Left ventricle myocardium superior (tissue), 1 donor: Measurements from ENCODE around the gene ZNF668. TPM values are rescaled to one million over a fixed set of nuclear protein-coding genes. Genes with fewer than 3 reads are reported as not detected.

Source experiments
- ATAC-seq: fragments of 200-7000 bp; cut with Tn5 transposase; one replicate; pipeline ENCODE4 v1.9.1; 2020; ENCODE audit warnings: mild to moderate bottlenecking, moderate library complexity
- DNase-seq: peaks from one replicate; pipeline ENCODE4 v3.0.0-alpha.2; 2020
- intact Hi-C: fragments of 100-400 bp; cut with micrococcal nuclease; formaldehyde crosslinking; loops from one replicate; pipeline ENCODE4 v1.11.0; 2022
- long read RNA-seq: library from polyadenylated mRNA; unstranded; transcript quantifications from one replicate; pipeline ENCODE4 v2.0.0, GENCODE V29; 2021
- total RNA-seq: library from RNA; stranded (reverse); fragmentation: NEBNext Ultra II Directional; extraction: Animal tissue kit (Norgen Biotek cat#: 25700); gene quantifications from one replicate; pipeline ENCODE4 v1.2.1, GENCODE V29; 2021
- donor health status: DM: no; HTN: yes; CAD: no; lungs with severe emphysema.

The ZNF668 gene
- 3.9 TPM for total RNA-seq
- long read RNA-seq, transcript ZNF668-201 (3 exons, 2,762 nt), result major isoform, 8 of 19 reads
- long read RNA-seq, partial matches to known transcripts, result 2 of 19 reads
- long read RNA-seq, other reads (novel, unspliced or antisense), result 9 of 19 reads

DNA sequence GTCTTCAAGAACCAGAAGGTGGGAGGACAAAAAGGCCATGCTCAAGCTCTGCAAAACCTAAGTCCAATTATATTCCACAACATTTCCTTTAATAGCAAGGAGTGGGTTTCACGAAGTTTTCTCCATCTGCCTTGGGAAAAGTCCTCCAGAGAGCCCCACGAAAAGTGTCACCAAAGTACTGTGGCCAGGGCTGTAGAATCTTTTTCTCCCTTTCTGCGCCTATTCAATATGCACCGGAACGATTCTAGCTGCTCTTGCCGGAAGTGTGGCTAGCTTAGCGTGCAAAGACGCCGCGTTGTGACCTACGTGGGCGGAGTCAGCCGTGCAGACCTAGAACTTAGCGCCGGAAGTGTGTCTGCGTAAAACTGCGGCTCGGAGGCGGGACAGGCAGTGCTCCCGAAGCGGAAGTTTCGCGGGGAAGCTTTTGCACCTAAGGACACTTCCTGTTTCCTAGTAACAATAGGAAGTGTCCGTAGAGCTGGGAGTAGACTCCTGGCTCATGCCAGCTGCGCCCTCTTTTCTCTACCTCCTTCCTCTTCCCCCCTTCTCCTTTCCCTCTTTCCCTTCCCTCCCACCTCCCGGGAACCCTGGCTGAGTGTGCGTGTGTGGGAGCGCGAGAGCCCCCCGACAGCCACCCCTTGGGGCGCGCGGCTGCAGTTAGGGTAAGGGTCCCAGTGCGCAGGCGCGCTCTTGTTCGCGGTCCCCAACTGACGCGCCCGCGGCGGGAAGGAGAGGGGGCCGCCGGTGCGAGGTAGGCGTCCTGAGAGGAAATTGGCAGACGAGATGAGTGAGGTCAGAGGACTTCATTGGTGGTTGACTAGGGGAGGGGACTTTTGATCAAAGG lies at the start of gene ZNF668, which contains the start of gene ZNF646:
Gene ZNF668 (minus strand): TSS at position 271 of the 844 bp plus-strand sequence. CDS start 9,781 bp downstream, outside the sequence.
Gene ZNF646 (plus strand): TSS at position 453 of the 844 bp plus-strand sequence. CDS start 1,903 bp downstream, outside the sequence.
- intact Hi-C loops, result no loop called here
- ATAC-seq (peak; percentile 95), DNase-seq (peak; percentile 98)

DNA sequence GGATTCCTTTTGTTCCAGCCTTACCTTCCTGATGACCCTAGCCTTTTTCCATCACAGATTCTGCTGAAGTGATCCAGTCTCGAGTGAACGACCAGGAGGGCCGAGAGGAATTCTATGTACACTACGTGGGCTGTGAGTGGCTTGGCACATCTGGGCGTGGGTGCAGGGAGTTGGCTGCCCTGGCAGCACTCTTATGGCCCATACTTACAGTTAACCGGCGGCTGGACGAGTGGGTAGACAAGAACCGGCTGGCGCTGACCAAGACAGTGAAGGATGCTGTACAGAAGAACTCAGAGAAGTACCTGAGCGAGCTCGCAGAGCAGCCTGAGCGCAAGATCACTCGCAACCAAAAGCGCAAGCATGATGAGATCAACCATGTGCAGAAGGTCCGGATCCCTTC lies 46.1 kb upstream of the ZNF668 start:
- intact Hi-C loops, result no loop called here
- ATAC-seq, result no peak
- no peak for DNase-seq

DNA sequence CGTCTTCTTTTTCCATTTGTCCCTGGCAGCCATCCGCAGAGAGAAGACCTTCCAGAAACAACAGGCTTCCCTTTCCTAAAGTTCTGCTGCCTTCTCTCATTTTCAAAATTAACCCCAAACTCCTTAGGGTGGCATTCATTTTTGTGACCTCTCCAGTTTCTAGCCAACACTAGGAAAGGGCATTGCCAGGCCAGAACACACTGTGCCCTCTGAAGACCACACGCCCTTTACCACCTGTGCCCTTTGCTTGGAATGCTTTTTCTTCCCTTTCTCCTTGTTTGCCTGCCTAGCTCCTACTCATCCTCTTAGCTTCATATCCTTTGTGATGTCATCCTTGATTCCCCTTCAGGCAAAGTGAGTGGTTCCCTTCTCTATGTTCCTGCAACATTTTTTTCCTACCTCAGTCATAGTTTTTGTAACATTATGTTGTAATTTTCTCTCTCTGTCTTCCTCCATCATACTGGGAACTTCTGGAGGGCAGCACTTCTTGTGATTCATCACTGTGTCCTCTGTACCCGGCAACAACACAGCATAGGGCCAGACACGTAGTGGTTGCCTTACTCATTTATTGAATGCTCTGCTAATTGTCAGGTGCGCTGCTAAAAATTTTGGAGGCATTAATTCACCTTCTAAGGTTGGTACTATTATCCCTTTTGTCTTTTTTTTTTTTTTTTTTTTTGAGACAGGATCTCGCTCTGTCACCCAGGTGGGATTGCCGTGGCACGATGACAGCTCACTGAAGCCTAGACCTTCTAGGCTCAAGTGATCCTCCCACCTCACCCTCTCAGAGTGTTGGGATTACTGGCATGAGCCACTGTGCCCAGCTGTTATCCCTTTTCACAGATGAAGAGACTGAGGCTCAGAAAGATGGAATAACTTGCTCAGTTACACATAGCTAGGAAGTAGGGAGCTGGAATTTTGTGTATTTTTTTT lies 44.4 kb upstream of the ZNF668 start:
- intact Hi-C loops, result no loop called here

DNA sequence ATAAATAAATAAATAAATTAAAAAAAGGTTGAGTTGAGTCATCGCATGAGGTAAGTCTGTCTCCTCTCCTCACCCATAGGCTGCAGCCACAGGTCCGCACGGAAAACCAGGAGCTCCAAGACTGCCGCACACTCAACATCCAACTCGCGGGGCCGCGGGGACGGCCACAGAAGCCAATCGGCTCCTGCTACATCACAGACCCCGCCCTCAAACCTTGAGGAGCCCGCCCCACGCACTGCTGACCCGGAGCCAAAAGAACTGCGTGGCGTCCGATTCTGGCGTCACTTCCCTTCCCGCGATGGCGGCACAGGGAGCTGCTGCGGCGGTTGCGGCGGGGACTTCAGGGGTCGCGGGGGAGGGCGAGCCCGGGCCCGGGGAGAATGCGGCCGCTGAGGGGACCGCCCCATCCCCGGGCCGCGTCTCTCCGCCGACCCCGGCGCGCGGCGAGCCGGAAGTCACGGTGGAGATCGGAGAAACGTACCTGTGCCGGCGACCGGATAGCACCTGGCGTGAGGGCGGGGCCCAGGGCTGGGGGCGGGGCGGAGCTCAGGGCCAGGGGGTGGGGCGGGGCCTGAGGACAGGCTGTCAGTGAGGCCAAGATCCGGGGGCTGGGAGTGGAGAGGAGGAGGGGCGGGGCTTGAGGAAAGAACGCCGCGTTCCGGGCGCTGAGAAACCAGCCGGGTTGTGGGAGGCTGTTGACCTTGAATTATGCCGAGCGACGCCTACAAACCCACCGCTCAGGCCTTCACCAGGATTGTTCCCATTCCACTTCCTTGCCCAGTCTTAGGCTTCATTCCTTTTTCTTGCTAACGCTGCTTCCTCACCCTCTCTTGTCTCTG lies 43.6 kb upstream of the ZNF668 start, which contains the start of gene KAT8:
Gene KAT8 (plus strand): TSS at position 281 of the 839 bp plus-strand sequence. CDS start 18 bp downstream, at position 299.
- ATAC-seq, result peak; percentile 96
- peak; percentile 99 for DNase-seq
- intact Hi-C loops, result no loop called here

More for the DNA sequence above, 44.4 kb upstream of the ZNF668 start:
- DNase-seq, result peak; percentile 26
- peak; percentile 4 for ATAC-seq

DNA sequence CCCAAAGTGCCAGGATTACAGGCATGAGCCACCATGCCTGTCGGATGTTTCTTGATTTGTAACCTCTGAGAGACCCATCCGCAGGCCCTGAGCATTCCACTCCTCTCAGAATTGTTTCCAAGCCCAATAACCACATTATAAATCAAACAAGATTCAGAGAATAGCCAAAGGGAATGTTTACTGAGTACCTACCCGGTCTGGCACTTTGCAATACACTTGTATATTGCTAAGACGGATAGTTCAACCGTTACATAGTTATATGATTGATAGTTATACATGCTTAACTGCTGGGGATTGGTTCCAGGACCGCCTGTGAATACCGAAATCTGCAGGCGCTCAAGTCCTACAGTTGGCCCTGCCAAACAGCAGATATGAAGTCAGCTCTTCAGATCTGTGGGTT lies 40.4 kb upstream of the ZNF668 start:
- DNase-seq, result no peak
- no peak for ATAC-seq
- intact Hi-C loops, result no loop called here

DNA sequence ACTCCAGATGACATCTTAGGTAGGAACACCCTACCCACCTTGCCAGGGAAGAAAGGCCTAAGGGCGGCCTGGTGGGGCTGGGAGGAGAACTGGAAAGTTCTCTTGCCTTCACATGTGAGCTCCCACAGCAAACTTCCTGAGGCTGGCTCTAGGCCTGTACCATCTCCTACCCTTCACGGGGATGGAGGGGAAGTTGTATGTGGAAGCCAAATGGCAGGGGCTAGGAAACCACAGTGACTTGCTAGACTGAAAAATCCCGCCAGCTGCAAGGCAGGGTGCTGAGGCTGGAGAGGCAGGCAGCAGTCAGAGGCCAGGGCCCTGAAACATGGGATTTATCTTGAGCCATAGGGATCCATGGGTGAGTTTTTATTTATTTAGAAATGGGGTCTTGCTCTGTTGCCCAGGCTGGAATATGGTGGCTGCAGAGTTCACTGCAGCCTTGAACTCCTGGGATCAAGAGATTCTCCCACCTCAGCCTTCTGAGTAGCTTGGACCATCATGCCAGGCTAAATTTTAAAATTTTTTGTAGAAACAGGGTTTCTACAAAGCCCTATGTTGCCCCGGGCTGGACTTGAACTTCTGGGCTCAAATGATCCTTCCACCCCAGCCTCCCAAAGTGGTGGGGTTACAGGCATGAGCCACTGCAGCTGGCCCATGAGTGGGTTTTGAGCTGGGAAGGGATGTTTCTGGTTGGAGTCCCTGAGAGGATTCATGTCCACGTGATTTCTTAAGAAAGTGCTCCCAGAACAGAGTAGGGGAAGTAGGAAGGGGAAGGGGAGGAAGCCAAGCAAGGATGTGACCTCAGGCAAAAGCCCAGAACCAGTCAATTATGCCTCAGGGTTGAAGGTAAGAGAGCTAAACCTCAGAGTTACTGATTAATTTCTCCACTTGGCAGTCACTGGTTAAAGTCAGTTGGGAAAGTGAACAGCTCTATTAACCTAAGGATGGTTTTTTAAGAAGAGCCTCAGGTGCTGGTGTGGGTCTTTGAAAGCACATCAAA lies 39.4 kb upstream of the ZNF668 start:
- DNase-seq (no peak), ATAC-seq (no peak)
- intact Hi-C loops, result no loop called here

DNA sequence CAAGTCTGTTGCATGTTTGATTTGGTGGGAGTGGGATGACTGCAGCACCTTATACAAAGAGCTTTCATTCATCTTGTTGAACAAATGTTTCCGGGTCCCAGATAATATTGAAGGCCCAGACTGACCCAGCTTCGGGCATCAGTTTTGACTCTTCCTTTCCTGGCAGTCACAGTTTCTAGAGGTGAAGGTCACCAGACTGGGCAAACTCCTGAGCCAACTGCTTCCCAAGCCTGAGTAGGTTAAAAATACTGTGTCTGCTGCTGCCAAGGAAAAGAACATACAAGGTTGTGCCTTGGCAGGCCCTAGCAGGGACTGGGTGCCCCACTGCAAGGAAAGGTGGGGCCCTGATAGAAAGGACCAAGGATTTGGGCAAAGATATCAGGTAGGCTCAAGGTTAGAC lies 38.7 kb upstream of the ZNF668 start:
- intact Hi-C loops, result no loop called here
- DNase-seq (no peak), ATAC-seq (peak; percentile 43)

DNA sequence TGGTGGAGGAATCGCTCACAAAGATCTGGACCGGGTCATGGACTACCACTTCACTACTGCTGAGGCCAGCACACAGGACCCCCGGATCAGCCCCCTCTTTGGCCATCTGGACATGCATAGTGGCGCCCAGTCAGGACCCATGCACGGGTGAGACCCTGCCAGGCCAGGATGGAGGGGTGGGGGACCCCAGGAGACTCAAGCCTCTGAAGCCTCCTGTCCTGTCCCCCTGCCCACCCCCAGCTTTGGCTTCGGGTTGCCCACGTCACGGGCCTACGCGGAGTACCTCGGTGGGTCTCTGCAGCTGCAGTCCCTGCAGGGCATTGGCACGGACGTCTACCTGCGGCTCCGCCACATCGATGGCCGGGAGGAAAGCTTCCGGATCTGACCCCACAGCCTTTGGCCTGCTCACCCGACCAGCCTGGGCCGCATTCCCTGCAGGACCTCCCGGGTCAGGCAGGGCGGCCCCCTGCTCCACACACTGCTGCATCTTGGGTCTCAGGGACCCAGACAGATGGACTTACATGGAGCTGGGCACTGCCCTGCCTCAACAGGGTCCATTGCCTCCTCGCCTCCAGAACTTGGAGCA lies 37.9 kb upstream of the ZNF668 start:
- intact Hi-C loops, result no loop called here
- no peak for DNase-seq

DNA sequence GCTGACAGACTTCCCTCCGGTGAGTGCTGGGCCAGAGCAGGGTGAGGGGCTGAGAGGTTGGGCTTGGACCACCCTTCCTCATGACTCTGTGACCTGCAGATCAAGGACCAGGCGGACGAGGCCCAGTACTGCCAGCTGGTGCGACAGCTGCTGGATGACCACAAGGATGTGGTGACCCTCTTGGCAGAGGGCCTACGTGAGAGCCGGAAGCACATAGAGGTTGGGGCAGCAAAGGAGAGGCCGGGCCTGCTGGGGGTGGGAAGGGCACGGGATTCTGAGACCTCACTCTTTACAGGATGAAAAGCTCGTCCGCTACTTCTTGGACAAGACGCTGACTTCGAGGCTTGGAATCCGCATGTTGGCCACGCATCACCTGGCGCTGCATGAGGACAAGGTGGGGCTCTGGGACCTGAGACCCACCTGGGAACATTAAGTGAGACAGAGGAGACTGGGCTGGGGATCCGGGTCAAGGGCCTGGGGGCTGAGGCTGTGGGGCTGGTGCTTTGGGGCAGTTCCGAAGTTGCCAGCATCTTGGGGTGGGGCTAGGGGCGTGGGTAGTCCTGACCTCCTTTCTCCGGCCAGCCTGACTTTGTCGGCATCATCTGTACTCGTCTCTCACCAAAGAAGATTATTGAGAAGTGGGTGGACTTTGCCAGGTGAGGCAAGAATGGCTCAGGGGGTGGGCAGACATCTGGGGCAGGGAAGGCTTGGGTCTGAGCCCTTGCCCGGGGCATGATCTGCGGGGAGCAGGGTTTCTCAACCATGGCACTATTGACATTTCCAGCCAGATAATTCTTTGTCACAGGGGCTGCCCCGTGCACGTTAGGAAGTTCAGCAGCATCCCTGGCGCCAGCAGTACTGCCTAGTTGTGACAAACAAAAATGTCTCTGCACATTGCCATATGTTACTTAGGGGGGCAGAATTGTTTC lies 36.3 kb upstream of the ZNF668 start:
- ATAC-seq (no peak), DNase-seq (peak; percentile 20)
- intact Hi-C loops, result no loop called here

More for the DNA sequence above, 37.9 kb upstream of the ZNF668 start:
- ATAC-seq, result no peak

DNA sequence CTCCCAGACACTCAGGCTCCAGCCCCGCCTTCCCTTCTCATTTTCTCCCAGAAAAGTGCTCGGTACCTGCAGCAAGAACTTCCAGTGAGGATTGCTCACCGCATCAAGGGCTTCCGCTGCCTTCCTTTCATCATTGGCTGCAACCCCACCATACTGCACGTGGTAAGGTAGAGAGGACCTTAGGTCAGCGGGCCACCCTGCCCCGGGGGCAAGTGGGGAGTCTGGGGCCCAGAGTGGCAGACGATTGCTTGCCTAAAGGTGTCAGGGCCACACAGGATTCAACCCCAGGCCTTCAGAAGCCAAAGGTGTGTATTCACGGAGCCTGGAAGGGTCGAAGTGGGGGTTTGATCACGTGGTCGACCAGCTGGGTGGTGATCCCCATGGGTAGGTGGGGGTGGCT lies 35.6 kb upstream of the ZNF668 start:
- DNase-seq (no peak), ATAC-seq (no peak)
- intact Hi-C loops, result no loop called here

DNA sequence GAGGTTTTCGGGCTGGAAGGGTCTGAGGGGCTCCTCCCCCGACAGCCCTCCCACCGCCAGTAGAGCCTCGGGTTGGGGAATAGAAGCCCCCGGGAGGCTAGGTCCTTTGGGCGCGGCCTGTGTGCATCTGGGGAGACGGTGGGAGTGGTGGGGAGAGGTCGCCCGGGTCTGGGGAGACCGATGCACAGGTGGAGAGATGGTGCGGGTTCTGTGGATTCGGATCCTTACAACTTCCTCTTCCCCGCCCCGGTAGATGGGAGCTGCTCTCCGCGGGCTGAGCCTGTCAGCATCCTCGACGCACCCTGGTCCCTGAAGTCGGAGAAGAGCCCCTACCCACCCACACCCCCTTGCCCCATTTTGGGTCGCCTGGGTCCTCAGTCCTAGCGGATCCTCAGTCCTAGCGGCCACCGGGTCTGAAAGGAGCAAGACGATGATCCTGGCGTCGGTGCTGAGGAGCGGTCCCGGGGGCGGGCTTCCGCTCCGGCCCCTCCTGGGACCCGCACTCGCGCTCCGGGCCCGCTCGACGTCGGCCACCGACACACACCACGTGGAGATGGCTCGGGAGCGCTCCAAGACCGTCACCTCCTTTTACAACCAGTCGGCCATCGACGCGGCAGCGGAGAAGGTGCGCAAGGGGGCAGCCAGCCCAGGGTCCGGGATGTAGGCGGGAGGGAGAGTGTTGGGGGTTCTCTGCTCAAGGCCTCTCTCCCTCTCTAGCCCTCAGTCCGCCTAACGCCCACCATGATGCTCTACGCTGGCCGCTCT lies 34.9 kb upstream of the ZNF668 start:
- ATAC-seq (no peak), DNase-seq (peak; percentile 34)
- intact Hi-C loops, result no loop called here

DNA sequence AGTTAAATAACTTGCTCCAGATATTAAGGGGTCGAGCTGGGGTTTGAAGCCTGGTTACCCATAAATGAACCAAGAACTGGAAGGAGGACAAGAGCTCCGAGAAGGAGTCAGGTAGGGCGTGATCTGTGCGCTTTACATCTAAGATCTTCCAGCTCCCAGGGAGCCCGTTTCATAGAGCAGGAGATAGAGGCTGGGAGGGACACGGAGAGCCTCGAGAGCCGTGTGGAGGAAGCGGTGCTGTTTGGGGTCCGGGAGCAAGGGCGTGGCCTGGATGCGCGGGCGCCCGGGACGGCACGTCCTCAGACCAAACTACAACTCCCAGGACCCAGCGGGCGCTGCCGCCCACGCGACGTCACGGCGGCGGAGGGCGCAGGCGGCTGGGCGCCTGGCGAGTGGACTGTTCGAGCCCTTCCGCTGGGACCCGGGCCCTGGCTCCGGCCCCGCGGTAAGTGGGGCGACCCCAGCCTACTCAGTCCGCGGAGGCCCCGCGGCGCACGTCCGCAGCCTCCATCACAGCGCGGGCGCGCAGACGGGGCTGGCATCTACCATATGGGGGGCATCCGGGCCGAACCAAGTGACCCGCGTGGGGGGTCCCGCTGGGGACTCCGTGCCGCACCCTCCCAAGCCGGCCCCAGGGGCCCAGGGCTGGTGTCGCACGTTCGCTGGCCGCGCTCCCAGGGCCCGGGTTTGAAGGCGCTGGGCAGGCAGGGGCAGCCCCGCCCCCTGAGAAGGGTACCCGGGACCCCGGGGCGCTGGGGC lies 34.2 kb upstream of the ZNF668 start, which contains the start of gene BCKDK:
Gene BCKDK (plus strand): TSS at position 352 of the 759 bp plus-strand sequence. CDS start 838 bp downstream, outside the sequence.
- ATAC-seq, result peak; percentile 79

DNA sequence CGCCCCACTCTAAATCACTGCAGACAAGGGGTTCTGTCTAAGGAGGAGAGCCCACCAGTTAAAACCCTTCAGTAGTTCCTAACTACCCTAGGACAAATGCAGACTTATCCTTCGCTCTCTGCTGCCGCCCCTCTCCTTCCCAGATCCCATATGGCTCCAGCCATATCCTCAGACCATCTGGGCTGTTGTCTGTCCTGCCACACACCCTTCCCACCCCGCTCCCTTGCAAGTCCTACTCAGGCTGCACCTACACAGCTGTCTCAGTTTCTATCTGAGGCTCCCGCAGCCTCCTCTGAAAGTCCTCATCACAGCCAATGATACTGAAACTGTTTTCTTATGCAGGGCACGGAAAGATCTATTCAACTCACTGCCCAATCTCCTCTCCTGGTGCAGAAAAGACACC lies 33.4 kb upstream of the ZNF668 start:
- intact Hi-C loops, result no loop called here
- DNase-seq (no peak), ATAC-seq (no peak)

More for the DNA sequence above, 34.2 kb upstream of the ZNF668 start, which contains the start of gene BCKDK:
- DNase-seq, result peak; percentile 91
- intact Hi-C loops, result no loop called here
